ENCODE results near the gene CSN2.

GRCh38 chr4:69994782-69995181 lies 29.3 kb upstream of the CSN2 start:
- TF ChIP-seq SIX5 (IDR thresholded peaks at IDR 0.05; ENCODE audit: low read depth, low read length, severe bottlenecking): no peak
- TF ChIP-seq POLR2A (IDR thresholded peaks at IDR 0.05; ENCODE audit: low read depth, low read length): no peak
- TF ChIP-seq CBX3 (IDR thresholded peaks at IDR 0.05; ENCODE audit: borderline replicate concordance, low read depth): no peak
- TF ChIP-seq, protein P1, sequence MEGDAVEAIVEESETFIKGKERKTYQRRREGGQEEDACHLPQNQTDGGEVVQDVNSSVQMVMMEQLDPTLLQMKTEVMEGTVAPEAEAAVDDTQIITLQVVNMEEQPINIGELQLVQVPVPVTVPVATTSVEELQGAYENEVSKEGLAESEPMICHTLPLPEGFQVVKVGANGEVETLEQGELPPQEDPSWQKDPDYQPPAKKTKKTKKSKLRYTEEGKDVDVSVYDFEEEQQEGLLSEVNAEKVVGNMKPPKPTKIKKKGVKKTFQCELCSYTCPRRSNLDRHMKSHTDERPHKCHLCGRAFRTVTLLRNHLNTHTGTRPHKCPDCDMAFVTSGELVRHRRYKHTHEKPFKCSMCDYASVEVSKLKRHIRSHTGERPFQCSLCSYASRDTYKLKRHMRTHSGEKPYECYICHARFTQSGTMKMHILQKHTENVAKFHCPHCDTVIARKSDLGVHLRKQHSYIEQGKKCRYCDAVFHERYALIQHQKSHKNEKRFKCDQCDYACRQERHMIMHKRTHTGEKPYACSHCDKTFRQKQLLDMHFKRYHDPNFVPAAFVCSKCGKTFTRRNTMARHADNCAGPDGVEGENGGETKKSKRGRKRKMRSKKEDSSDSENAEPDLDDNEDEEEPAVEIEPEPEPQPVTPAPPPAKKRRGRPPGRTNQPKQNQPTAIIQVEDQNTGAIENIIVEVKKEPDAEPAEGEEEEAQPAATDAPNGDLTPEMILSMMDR (IDR thresholded peaks at IDR 0.05 in 2 of 3, conservative IDR thresholded peaks at IDR 0.05 in 1 of 3; ENCODE audit: control insufficient read depth in 2 of 3, extremely low read depth in 1 of 3, insufficient read depth in 1 of 3, low read depth in 3 of 3, low read length in 3 of 3): no peak
- no peak for TF ChIP-seq ZSCAN29 (IDR thresholded peaks at IDR 0.05)
- TF ChIP-seq MAX (IDR thresholded peaks at IDR 0.05; ENCODE audit: low read depth, low read length): no peak
- no peak for TF ChIP-seq PKNOX1 (IDR thresholded peaks at IDR 0.05)

Measured in GM12878 (cell line).